K562 (cell line): ENCODE measurements around the gene NOXRED1. TPM values are rescaled to one million over a fixed set of nuclear protein-coding genes. Genes with fewer than 3 reads are reported as not detected.

Experiments
- ASH1L ChIP-seq: fragments of 450-650 bp; IDR thresholded peaks from 2 replicates; pipeline ENCODE4 v1.6.1; 2018; ENCODE audit warnings: borderline replicate concordance, mild to moderate bottlenecking, low read depth; ENCODE audit not compliant: partially characterized antibody
- ATF7 ChIP-seq: fragments of 450-650 bp; IDR thresholded peaks from 2 replicates; pipeline ENCODE4 v1.7.1; 2014; ENCODE audit warnings: mild to moderate bottlenecking, moderate library complexity
- CHD2 ChIP-seq: IDR thresholded peaks from 2 replicates; pipeline ENCODE4 v1.6.1; 2011; ENCODE audit warnings: low read depth, low read length
- ELF1 ChIP-seq: fragments of 200-800 bp; sonication (Bioruptor generic); IDR thresholded peaks from 2 replicates; pipeline ENCODE4 v1.6.1; 2016; ENCODE audit warnings: missing genetic modification characterization, missing compliant biosample characterization
- ESRRA ChIP-seq: fragments of 450-650 bp; IDR thresholded peaks from 2 replicates; pipeline ENCODE4 v1.6.1; 2014; ENCODE audit warnings: low read depth, mild to moderate bottlenecking, moderate library complexity, borderline replicate concordance
- ETS1 ChIP-seq: conservative IDR thresholded peaks from 2 replicates; pipeline ENCODE4 v1.6.1; 2011; ENCODE audit warnings: low read depth, mild to moderate bottlenecking, low read length; ENCODE audit not compliant: control insufficient read depth
- ETV5 ChIP-seq: sonication (generic); formaldehyde crosslinking; IDR thresholded peaks from 2 replicates; pipeline ENCODE4 v1.4.0; 2020; ENCODE audit warnings: low read depth, mild to moderate bottlenecking, missing genetic modification reagents
- HDAC1 ChIP-seq, 2 experiments: fragments of 450-650 bp; IDR thresholded peaks; 2 replicates each; pipeline ENCODE4 v1.6.1; 2016 to 2017; ENCODE audit warnings: inconsistent platforms in 1 of 2, mild to moderate bottlenecking in 1 of 2, moderate library complexity in 1 of 2
- HNRNPLL ChIP-seq: fragments of 200-400 bp; formaldehyde crosslinking; IDR thresholded peaks from 2 replicates; pipeline ENCODE4 v1.6.1; 2017; ENCODE audit warnings: low read length, low read depth, mild to moderate bottlenecking; ENCODE audit not compliant: poor library complexity, severe bottlenecking
- PHB ChIP-seq: fragments of 250-450 bp; sonication (Bioruptor Pico); IDR thresholded peaks from 2 replicates; pipeline ENCODE4 v1.5.0; 2021
- POLR2AphosphoS5 ChIP-seq: IDR thresholded peaks from 2 replicates; pipeline ENCODE4 v1.6.1; 2011; ENCODE audit warnings: mild to moderate bottlenecking, low read depth, low read length, moderate library complexity; ENCODE audit not compliant: control insufficient read depth, insufficient read depth
- RBBP5 ChIP-seq: fragments of 200-600 bp; sonication (generic); IDR thresholded peaks from 2 replicates; pipeline ENCODE4 v1.6.1; 2012; ENCODE audit warnings: borderline replicate concordance, mild to moderate bottlenecking, low read length, control low read depth, inconsistent platforms; ENCODE audit not compliant: insufficient read depth, poor library complexity, severe bottlenecking
- SIN3B ChIP-seq: fragments of 450-650 bp; IDR thresholded peaks from 2 replicates; pipeline ENCODE4 v1.6.1; 2017; ENCODE audit warnings: low read depth, mild to moderate bottlenecking, moderate library complexity
- SREBF1 ChIP-seq: fragments of 150-350 bp; IDR thresholded peaks from 2 replicates; pipeline ENCODE4 v1.6.1; 2014; ENCODE audit warnings: antibody characterized with exemption, low read depth, low read length, borderline replicate concordance
- TARDBP ChIP-seq: fragments of 450-650 bp; IDR thresholded peaks from 2 replicates; pipeline ENCODE4 v1.6.1; 2016
- TFAP4 ChIP-seq: sonication (generic); formaldehyde crosslinking; IDR thresholded peaks from 2 replicates; pipeline ENCODE4 v1.8.0; 2022; ENCODE audit warnings: missing genetic modification reagents, mild to moderate bottlenecking, moderate library complexity, borderline replicate concordance
- TRIM24 ChIP-seq, 2 experiments: fragments of 450-650 bp; IDR thresholded peaks; 2 replicates each; pipeline ENCODE4 v1.6.1; 2016
- ZBTB9 ChIP-seq: fragments of 450-650 bp; formaldehyde crosslinking; IDR thresholded peaks from 2 replicates; pipeline ENCODE4 v1.4.0; 2020; ENCODE audit warnings: mild to moderate bottlenecking, moderate library complexity
- ZFP36 ChIP-seq: fragments of 150-350 bp; IDR thresholded peaks from 2 replicates; pipeline ENCODE4 v1.6.1; 2018; ENCODE audit warnings: low read length, low read depth; ENCODE audit not compliant: partially characterized antibody
- ZNF212 ChIP-seq: fragments of 450-650 bp; formaldehyde crosslinking; IDR thresholded peaks from 2 replicates; pipeline ENCODE4 v1.4.0; 2020; ENCODE audit warnings: mild to moderate bottlenecking
- ZNF583 ChIP-seq: fragments of 250-450 bp; sonication (Bioruptor Pico); IDR thresholded peaks from 2 replicates; pipeline ENCODE4 v1.4.0; 2020
- ZNF740 ChIP-seq, 3 experiments: fragments of 200-800 bp in 1 of 3; sonication (Bioruptor generic) in 1 of 3; sonication (generic) in 1 of 3; formaldehyde crosslinking in 1 of 3; IDR thresholded peaks; 2 replicates each; pipeline versions ENCODE4 v1.6.1 to v1.8.0; 2016 to 2022; ENCODE audit warnings: mild to moderate bottlenecking in 2 of 3, missing compliant biosample characterization in 2 of 3, missing genetic modification characterization in 2 of 3, missing genetic modification reagents in 1 of 3
- ZNF766 ChIP-seq: fragments of 200-800 bp; sonication (Bioruptor generic); conservative IDR thresholded peaks from 2 replicates; pipeline ENCODE4 v1.6.1; 2016; ENCODE audit warnings: missing genetic modification characterization, missing compliant biosample characterization
- polyA plus RNA-seq, 8 experiments: library from polyadenylated mRNA; depleted of rRNA in 4 of 8; stranded (reverse) in 5 of 8; unstranded in 3 of 8; fragments of >200 nt; fragmentation: Nextera tagmentation in 2 of 8; fragmentation: Illumina TruSeq in 1 of 8; extraction: Ambion mirVana in 2 of 8; extraction: Trizol in 1 of 8; gene quantifications; 2 replicates each; pipeline versions ENCODE4 v1.2.1 to v1.2.3, GENCODE V29; 2011 to 2014; ENCODE audit warnings: inconsistent platforms in 1 of 8, missing spikeins in 1 of 8
- total RNA-seq, 7 experiments: library from RNA; depleted of rRNA in 6 of 7; stranded (reverse); fragments of >200 nt in 6 of 7; fragmentation: Illumina TruSeq in 2 of 7; extraction: Trizol in 2 of 7; gene quantifications; 2 replicates each; pipeline versions ENCODE4 v1.2.1 to v1.2.3, GENCODE V29; 2011 to 2021; ENCODE audit warnings: low replicate concordance in 1 of 7

Gene NOXRED1
- total and polyA plus RNA-seq, 9 of the 15 experiments (the other 6 are each of a cell fraction or from before 2014, with no cell fraction given) = 0.15 to 0.85 (median 0.30) TPM

- TF ChIP-seq ZBTB9 = peak; percentile 47; the same call in 1 of the 2 replicates
- TF ChIP-seq HNRNPLL = peak; percentile 74
- peak; percentile 82 for TF ChIP-seq ELF1 (tag)
- peak; percentile 93 for TF ChIP-seq ZNF766 (CRISPR knock-in tag)
- TF ChIP-seq RBBP5 = peak; percentile 52
- TF ChIP-seq ASH1L = peak; percentile 80
- peak; percentile 96 for TF ChIP-seq CHD2
- TF ChIP-seq ZNF583 = 0 out of 2 replicates have a peak, but pooled peaks have one; percentile 9
- TF ChIP-seq ZNF212 (CRISPR knock-in tag) = no peak
- peak; percentile 57; the same call in 1 of the 2 replicates for TF ChIP-seq ZNF740 (CRISPR knock-in tag; IDR thresholded peaks at IDR 0.05)
- TF ChIP-seq ZNF740 (tag; IDR thresholded peaks at IDR 0.05) = no peak
- peak in 1 of 2 experiments; percentile 71; a peak in 2 of 4 replicates for TF ChIP-seq HDAC1 (IDR thresholded peaks at IDR 0.05)
- peak; percentile 65; the same call in 1 of the 2 replicates for TF ChIP-seq ETV5
- 0 out of 2 replicates have a peak, but pooled peaks have one; percentile 11 for TF ChIP-seq SIN3B
- peak; percentile 89 for TF ChIP-seq ATF7
- TF ChIP-seq TFAP4 = peak; percentile 13; the same call in 1 of the 2 replicates
- TF ChIP-seq POLR2AphosphoS5 = peak; percentile 51
- TF ChIP-seq PHB (CRISPR knock-in tag) = no peak
- peak; percentile 70; the same call in 1 of the 2 replicates for TF ChIP-seq ESRRA
- TF ChIP-seq ZFP36 = peak; percentile 80
- peak in 1 of 2 experiments; percentile 95; a peak in 2 of 4 replicates for TF ChIP-seq TRIM24 (IDR thresholded peaks at IDR 0.05)
- TF ChIP-seq ETS1 = peak; percentile 92; the same call in 1 of the 2 replicates
- no peak for TF ChIP-seq TARDBP
- TF ChIP-seq SREBF1 = peak; percentile 55; the same call in 1 of the 2 replicates
Observed at GRCh38 chr14:77457522-77458248, 34.4 kb upstream of the NOXRED1 start, which contains the start of the genes AHSA1 and VIPAS39 (continued).
